ENCODE measurements around the gene MRPL3.
"Not testable (repeated sequence)": the region's sequence is repeated elsewhere in the genome, so short reads cannot be mapped to it uniquely, and the experiment has no call there.

MRPL3 gene

DNA sequence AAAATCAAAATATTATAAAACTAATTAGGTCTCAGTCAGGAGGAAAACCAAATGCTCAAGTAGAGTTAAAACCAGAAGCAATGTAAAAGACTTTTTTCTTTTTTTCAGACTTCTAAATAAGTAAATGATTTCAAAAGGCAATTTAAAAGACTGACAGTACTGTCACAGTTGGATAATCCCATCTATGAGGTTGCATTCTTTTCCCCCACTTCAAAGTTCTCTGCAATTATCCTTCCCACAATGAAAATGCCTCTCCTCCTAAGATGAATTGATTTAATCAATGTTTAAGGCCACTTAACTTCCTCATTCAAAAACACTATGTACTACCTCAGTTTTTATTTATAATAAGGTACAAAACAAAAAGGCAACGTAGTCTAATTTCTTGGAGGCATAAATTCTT lies 8.1 kb downstream of the MRPL3 start:
- no peak for DNase-seq (ENCODE audit: low read depth)

DNA sequence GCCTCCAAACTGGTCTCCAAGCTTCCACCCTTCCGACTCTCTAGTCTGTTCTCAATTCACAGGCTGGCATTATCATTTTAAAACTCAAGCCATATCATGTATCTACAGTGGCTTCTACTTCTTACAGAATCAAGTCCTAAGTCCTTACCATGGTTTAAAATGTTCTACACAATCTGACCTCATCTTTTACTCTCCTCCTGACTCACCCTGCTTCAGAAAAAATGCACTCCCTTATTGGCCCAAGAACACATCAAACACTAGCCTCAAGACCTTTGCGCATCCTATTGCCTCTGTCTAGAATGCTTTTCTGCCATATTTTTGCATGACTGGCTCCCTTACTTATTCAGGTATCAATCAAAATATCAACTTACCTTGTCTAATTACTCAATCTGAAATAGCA lies 11.0 kb downstream of the MRPL3 start:
- no peak for DNase-seq (ENCODE audit: low read depth)

DNA sequence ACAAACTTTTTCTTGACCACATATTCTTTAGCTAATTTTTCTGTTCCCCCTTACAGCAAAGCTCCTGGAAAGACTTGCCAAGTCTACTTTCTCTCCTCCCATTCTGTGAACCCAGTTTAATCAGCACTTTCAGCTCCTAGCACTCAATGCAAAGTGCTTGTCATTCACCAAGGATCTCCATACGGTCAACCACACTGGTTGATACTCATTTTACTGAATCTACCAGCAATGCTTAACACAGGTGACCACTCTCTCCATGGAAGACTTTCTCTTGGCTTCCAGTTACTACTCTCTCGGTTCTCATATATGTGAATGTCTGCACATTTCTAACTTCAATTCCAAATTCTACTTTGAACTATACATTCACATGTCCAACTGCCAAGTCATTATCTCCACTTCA lies 11.7 kb downstream of the MRPL3 start:
- DNase-seq (ENCODE audit: low read depth) = no peak

DNA sequence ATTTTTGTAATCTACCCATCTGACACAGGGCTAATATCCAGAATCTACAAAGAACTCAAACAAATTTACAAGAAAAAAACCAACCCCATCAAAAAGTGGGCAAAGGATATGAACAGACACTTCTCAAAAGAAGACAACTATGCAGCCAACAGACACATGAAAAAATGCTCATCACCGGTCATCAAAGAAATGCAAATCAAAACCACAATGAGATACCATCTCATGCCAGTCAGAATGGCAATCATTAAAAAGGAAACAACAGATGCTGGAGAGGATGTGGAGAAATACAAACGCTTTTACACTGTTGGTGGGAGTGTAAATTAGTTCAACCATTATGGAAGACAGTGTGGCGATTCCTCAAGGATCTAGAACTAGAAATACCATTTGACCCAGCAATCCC lies 16.2 kb downstream of the MRPL3 start:
- DNase-seq (ENCODE audit: low read depth) = not testable (repeated sequence)

DNA sequence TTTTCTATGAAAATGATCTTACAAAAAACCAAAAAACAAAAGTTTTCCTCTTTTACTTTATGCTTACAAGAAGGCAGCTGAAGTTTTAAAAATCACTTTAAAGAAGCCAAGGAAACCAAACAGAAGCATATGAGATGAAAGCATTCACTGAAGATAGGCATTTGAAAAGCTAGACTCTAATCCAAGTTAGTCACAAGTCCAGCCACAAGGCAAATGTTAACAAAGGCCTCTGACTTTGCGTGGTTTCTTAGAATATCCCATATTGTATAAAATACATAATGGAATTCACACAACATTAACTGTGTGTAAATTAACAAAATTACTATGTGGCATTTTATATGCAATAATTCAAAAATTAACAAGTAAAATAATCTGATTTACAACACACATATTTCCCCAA lies 17.7 kb downstream of the MRPL3 start:
- no peak for DNase-seq (ENCODE audit: low read depth)

DNA sequence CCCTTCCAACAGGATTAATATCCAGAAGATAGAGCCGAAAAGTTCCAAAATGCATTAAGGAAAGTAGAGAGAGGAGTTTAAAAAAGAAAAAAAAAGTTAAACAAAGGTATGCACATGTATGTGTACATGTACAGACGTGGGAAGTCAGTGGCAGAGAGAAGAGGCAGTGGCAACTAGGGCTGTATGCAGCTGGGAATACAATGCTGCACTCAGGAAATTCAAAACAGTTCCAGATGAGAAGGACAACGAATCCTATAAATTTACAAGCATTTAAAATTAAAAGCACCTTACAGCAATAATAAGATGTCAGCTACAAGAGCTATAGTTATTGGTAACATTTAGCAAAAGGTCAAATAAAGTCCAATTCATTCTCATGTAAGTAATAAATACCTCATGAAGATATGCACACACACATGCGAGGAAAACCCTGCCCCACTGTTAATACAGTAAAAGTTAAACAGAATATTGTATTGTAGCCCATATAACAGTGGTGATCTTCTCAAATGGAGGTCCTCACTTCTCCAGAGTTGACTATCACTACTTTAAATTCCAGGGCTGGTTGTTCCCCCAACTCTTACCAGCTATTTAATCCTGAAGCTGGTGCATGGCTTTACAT lies 18.2 kb downstream of the MRPL3 start:
- DNase-seq (ENCODE audit: low read depth) = no peak

DNA sequence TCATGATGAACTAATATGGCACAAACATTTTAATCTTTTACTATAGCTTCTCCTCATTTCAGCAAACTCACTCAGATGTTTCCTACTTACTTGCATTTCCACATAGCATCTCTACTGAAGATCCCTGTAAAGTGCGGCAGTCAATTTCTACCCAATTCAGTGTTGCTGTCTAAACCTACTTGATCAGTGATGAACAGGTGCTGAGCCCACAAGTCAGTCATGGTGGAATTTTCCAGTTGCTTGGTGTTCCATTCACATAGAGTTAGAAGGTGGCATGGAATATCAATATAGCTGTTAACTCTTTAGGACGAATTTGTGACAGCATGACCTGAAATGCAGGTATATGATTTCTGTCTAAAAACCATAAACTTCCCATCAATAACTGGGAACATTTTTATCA lies 22.7 kb downstream of the MRPL3 start:
- no peak for DNase-seq (ENCODE audit: low read depth)

GRCh38 chr3:131477813-131478212 lies 25.0 kb downstream of the MRPL3 start:
- DNase-seq (ENCODE audit: low read depth) = no peak

DNA sequence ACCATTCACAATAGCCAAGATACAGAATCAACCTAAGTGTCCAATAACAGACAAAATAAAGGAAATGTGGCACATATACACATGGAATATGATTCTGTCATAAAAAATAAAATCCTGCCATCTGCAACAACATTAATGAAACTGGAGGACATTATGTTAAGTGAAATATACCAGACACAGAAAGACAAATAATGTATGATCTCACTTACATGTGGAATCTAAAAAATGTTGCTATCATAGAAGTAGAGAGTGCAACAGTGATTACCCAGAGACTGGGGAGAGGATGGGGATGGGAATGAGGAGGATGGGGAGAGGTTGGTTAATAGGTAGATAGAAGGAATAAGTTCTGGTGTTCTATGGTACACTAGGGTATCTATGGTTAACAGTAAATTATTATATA lies 28.7 kb downstream of the MRPL3 start:
- no peak for DNase-seq (ENCODE audit: low read depth)

DNA sequence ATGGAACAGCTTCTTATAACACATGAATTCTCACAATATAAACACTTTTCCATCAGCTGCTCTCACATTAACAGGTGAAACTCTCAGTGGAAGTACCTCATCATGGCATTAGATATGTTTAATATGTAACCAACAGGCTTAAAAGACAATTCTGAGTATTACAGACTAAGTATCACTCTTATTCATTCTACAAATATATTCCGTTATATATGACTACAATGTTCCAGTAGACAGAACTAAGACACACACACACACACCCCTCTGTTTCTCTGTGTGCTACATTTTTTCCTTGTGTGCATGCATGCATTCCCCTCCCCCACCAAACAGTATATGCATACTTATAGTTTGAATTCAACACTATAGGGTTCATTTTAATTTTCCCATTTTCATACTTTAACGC lies 32.4 kb downstream of the MRPL3 start:
- DNase-seq (ENCODE audit: low read depth) = no peak

- DNase-seq (ENCODE audit: low read depth) = no peak
Measured at GRCh38 chr3:131458653-131459052, 44.1 kb downstream of the MRPL3 start.

DNA sequence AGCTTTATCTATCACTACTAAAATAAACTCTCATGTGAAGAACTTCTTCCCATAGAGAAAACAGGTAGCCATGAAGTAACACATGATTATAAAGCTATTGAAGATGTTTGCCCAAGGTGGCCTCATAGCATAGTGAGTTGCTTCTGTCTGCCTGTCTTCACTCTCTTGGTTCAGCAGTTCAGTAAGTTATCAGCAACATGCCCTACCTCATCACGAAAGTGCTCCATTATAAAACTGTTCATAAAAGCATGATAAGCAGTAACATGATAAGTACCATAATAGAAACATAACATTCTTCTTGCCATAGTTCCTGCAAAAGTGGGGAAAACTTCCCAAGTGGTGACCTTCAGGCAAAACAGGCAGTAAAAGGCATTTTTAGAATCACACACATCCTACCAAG lies 45.6 kb downstream of the MRPL3 start:
- no peak for DNase-seq (ENCODE audit: low read depth)

DNA sequence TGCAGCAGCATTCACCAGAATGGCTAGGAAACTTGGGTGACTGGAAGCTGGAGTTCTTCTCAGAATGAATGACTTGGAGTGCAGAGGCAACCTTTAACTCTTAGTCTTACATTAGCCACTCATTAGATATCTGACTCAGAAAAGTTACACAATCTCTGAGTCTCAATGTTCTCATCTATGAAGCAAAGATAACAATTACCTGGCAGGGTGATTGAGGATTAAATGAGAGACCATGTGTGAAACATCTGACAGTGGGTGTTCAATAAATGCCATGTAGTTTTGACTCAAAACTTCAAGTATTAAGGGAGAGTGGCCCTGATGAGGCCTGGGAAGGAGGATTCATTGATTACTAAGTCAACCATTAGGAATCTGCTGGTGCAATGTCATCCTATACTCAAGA lies 48.3 kb downstream of the MRPL3 start:
- DNase-seq (ENCODE audit: low read depth) = peak; percentile 14

- no peak for DNase-seq (ENCODE audit: low read depth)
Measured at GRCh38 chr3:131453533-131453932, 49.2 kb downstream of the MRPL3 start.

- no peak for DNase-seq (ENCODE audit: low read depth)
Measured at GRCh38 chr3:131447349-131447748, 55.4 kb downstream of the MRPL3 start.

DNA sequence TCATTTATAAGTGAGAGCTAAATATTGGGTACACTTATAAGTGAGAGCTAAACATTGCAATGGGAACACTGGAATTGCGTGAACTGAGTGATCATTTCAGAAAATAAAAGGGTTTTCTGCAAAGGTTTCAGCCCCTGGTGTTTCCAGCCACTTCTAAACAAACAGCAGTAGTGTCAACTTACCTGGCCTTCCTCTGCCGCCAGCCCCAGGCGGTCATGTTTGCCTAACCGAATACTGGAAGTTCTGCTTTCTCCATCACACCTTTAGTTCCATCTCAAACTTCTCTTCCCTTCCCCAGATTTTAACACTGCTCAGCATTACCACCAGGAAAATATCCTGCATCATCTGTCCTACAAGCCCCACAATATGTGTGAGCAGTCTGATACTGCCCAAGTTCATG lies 58.6 kb downstream of the MRPL3 start:
- DNase-seq (ENCODE audit: low read depth) = no peak

- DNase-seq (ENCODE audit: low read depth) = no peak
Measured at GRCh38 chr3:131439084-131439483, 63.7 kb downstream of the MRPL3 start.

DNA sequence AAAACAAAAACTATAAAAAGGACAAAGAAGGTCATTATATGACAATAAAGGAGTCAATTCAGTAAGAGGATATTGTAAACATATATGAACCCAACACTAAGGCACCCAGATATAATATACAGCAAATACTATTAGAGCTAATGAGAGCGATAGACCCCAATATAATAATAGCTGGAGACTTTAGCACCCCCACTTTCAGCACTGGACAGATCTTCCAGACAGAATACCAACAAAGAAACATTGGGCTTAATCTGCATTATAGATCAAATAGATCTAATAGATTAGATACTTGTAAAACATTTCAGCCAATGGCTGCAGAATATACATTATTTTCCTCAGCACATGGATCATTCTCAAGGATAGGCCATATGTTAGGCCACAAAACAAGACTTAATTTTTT lies 67.8 kb downstream of the MRPL3 start:
- no peak for DNase-seq (ENCODE audit: low read depth)

GRCh38 chr3:131432441-131432840 lies 70.3 kb downstream of the MRPL3 start:
- DNase-seq (ENCODE audit: low read depth) = no peak

DNA sequence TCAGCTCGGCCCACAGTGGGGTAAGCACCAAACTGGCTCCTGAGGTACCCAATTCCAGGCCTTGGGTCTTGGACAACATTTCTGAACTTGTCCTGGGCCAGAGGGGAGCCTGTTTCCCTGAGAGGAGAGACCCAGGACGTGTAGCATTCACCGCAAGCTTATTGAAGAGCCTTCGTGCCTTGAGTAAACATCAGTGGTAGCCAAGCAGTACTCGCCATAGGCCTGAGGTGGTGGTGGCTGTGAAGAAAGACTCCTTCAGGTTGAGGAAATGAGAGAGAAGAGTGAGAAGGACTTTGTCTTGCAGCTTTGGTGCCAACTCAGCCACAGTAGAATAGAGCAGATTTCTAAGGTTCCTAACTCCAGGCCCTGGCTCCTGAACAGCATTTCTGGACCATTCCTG lies 71.0 kb downstream of the MRPL3 start:
- DNase-seq (ENCODE audit: low read depth) = no peak

GRCh38 chr3:131427226-131427625 lies 75.5 kb downstream of the MRPL3 start:
- no peak for DNase-seq (ENCODE audit: low read depth)

- DNase-seq (ENCODE audit: low read depth) = no peak
Measured at GRCh38 chr3:131421957-131422498, 80.7 kb downstream of the MRPL3 start.

GRCh38 chr3:131421301-131421700 lies 81.5 kb downstream of the MRPL3 start:
- no peak for DNase-seq (ENCODE audit: low read depth)

DNA sequence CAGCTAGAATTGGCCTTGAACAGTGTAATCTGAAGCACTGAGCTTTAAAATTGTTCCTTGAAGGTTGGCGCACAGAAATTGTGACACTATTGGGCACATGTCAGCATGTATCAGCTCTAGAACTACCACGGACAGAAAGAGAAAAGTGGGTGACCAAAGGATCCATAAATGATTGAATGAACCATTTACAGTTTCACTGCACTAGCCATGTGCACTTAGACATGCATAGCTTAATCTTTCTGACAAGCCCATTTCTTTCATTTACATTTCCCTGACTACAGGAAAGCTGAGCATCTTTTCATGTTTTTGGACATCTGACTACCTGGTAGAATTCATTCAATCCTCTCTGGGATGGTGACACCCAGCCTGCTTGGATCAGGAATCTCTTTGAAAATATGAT lies 85.0 kb downstream of the MRPL3 start:
- no peak for DNase-seq (ENCODE audit: low read depth)
